Fibroblast of peridontal ligament (primary cell): ENCODE data around the gene MINDY1.
A peak's percentile ranks its signal among the peaks of the same experiment; 100 is the strongest.

Experiments
- DNase-seq: peaks from one replicate; pipeline ENCODE4 v3.0.0-alpha.2; 2010; ENCODE audit errors: extremely low read depth

MINDY1 gene

GRCh38 chr1:151011154-151011850 lies 4.6 kb upstream of the MINDY1 start:
- no peak for DNase-seq

- DNase-seq: no peak
Observed at GRCh38 chr1:151010346-151010726, 3.6 kb upstream of the MINDY1 start.

GRCh38 chr1:151009674-151010345 lies 3.1 kb upstream of the MINDY1 start:
- DNase-seq: no peak

GRCh38 chr1:151009206-151009587 lies 2.5 kb upstream of the MINDY1 start:
- DNase-seq: peak; percentile 61

- DNase-seq: peak; percentile 96
Observed at GRCh38 chr1:151008244-151009205, 1.8 kb upstream of the MINDY1 start, which contains the start of gene PRUNE1. TSS of gene PRUNE1 (plus strand) at chr1:151008449. CDS start at chr1:151008633, 184 bp downstream.

GRCh38 chr1:151007853-151008243 lies 1.1 kb upstream of the MINDY1 start:
- DNase-seq: no peak

- DNase-seq: no peak
Observed at GRCh38 chr1:151005729-151006319, 878 bp downstream of the MINDY1 start.

GRCh38 chr1:151003180-151003579 lies 3.5 kb downstream of the MINDY1 start:
- no peak for DNase-seq

- no peak for DNase-seq
Observed at GRCh38 chr1:151002611-151003010, 4.1 kb downstream of the MINDY1 start.

- no peak for DNase-seq
Observed at GRCh38 chr1:151002051-151002450, 4.7 kb downstream of the MINDY1 start.

- DNase-seq: no peak
Observed at GRCh38 chr1:151001602-151002001, 5.1 kb downstream of the MINDY1 start.

GRCh38 chr1:151000408-151000807 lies 6.3 kb downstream of the MINDY1 start:
- DNase-seq: no peak

GRCh38 chr1:150999926-151000325 lies 6.8 kb downstream of the MINDY1 start:
- no peak for DNase-seq

GRCh38 chr1:150999051-150999674 lies 7.5 kb downstream of the MINDY1 start:
- DNase-seq: peak; percentile 56

- DNase-seq: no peak
Observed at GRCh38 chr1:150997949-150998348, 8.8 kb downstream of the MINDY1 start.

GRCh38 chr1:150997126-150997872 lies 9.4 kb downstream of the MINDY1 start:
- DNase-seq: no peak

GRCh38 chr1:150995896-150996295 lies 10.8 kb downstream of the MINDY1 start:
- DNase-seq: peak; percentile 56

GRCh38 chr1:150995460-150995859 lies 11.2 kb downstream of the MINDY1 start:
- DNase-seq: no peak

- no peak for DNase-seq
Observed at GRCh38 chr1:150994248-150994647, 12.5 kb downstream of the MINDY1 start.

- no peak for DNase-seq
Observed at GRCh38 chr1:150992626-150993025, 14.1 kb downstream of the MINDY1 start.

- DNase-seq: no peak
Observed at GRCh38 chr1:150987924-150988323, 18.8 kb downstream of the MINDY1 start.
